Measurements from ENCODE around the gene PPP2R5C.
A peak's percentile ranks its signal among the peaks of the same experiment; 100 is the strongest.
"Not testable (repeated sequence)": the region's sequence is repeated elsewhere in the genome, so short reads cannot be mapped to it uniquely, and the experiment has no call there.

The PPP2R5C gene

DNA sequence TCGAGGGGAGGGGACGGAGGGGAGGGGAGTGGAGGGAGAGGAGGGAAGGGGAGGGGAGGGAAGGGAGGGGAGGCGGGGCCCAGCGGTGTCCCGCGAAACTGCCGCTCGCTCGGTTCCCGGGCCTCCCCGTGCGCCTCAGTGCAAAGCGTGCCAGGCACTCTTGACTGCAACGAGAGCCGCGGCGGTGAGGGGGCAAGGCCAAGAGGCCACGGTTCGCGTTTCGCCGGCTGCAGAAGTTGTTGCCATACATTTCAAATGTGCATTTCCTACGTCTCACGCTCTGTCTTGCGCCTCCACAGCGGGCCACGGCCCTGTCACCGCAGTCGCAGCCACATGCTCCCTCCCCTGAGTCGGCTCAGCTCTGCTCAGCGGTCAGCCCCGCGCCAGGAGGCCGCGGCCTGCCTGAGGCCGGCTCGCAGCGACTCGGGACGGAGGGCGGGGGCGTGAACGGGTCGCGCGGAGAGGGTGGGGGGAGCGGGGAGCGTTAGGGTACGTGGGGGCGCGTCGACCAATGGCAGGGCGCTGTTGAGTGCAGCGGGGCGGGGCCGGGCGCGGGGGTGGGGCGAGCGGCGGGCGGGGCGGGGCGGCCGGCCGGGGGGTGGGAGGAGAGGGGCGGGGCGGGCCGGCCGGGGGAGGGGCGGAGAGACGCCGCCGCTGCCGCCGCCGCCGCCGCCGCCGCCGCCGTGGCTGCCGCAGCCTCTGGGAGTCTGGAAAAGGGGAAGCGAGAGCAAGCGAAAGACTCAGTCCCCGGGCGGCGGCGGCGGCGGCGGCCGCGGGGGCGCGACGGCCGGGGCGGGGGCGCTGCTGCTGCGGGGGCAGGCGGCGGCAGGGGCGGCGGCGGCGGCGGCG, at the start of gene PPP2R5C:
Gene PPP2R5C, plus strand, starts transcription at position 678 of the 849 bp plus-strand sequence. CDS start 185 bp downstream, outside the sequence.
- peak; percentile 80 for DNase-seq (ENCODE audit: low read depth)

DNA sequence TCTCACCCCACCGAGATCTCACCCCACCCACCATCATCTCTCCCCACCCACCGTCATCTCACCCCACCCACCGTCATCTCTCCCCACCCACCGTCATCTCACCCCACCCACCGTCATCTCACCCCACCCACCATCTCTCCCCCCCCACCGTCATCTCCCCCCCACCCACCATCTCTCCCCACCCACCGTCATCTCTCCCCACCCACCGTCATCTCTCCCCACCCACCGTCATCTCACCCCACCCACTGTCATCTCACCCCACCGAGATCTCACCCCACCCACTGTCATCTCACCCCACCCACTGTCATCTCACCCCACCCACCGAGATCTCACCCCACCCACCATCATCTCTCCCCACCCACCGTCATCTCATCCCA, 49.7 kb upstream of the PPP2R5C start:
- DNase-seq (ENCODE audit: low read depth), result not testable (repeated sequence)

DNA sequence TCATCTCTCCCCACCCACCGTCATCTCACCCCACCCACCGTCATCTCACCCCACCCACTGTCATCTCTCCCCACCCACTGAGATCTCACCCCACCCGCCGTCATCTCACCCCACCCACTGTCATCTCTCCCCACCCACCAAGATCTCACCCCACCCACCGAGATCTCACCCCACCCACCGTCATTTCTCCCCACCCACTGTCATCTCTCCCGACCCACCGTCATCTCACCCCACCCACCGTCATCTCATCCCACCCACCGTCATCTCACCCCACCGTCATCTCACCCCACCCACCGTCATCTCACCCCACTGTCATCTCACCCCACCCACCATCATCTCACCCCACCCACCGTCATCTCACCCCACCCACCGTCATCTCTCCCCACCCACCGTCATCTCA, 49.2 kb upstream of the PPP2R5C start:
- DNase-seq (ENCODE audit: low read depth), result not testable (repeated sequence)

DNA sequence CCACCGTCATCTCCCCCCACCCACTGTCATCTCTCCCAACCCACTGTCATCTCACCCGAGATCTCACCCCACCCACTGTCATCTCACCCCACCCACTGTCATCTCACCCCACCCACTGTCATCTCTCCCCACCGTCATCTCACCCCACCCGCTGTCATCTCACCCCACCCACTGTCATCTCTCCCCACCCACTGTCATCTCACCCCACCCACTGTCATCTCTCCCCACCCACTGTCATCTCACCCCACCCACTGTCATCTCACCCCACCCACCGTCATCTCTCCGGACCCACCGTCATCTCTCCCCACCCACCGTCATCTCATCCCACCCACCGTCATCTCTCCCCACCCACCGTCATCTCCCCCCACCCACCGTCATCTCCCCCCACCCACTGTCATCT, 48.4 kb upstream of the PPP2R5C start:
- not testable (repeated sequence) for DNase-seq (ENCODE audit: low read depth)

DNA sequence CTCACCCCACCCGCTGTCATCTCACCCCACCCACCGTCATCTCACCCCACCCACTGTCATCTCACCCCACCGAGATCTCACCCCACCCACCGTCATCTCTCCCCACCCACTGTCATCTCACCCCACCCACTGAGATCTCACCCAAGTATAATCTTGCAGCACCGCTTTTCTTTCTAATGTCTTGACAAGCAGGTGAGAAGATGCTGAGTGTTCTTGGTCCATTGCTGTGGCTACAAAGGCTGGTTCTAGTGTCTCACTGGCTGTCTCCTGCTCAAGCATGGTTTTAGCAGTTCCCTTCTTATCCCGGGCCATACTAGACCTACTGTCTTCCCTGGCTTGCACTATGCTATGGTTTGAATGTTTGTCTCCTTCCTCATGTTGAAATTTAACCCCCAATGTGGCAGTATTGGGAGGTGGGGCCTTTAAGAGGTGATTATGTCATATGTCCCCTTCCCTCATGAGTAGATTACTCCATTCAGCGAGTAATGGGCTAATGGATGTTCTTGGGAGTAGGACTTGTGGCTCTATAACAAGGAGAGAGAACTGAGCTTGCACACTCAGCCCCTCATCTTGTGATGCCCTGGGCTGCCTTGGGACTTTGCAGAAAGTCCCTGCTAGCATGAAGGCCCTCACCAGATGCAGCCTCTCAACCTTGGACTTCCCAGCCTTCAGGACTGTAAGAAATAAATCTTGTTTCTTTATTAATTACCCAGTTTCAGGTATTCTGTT, 47.7 kb upstream of the PPP2R5C start:
- DNase-seq (ENCODE audit: low read depth), result no peak

DNA sequence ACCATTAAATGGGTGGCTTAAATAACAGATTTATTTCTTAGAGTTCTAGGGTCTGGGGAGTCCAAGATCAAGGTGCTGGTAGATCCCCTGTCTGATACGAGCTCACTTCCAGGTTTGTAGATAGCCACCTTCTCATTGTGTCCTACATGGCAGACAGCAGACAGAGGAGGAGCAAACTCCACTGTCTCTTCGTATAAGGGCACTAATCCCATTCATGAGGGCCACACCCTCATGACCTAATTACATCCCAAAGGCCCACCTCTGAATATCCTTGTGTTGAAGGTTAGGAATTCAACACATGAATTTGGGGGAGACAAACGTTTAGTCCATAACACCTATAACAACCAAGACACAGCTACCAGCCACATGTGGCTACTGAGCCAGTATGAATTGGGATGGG, 47.1 kb upstream of the PPP2R5C start:
- no peak for DNase-seq (ENCODE audit: low read depth)

DNA sequence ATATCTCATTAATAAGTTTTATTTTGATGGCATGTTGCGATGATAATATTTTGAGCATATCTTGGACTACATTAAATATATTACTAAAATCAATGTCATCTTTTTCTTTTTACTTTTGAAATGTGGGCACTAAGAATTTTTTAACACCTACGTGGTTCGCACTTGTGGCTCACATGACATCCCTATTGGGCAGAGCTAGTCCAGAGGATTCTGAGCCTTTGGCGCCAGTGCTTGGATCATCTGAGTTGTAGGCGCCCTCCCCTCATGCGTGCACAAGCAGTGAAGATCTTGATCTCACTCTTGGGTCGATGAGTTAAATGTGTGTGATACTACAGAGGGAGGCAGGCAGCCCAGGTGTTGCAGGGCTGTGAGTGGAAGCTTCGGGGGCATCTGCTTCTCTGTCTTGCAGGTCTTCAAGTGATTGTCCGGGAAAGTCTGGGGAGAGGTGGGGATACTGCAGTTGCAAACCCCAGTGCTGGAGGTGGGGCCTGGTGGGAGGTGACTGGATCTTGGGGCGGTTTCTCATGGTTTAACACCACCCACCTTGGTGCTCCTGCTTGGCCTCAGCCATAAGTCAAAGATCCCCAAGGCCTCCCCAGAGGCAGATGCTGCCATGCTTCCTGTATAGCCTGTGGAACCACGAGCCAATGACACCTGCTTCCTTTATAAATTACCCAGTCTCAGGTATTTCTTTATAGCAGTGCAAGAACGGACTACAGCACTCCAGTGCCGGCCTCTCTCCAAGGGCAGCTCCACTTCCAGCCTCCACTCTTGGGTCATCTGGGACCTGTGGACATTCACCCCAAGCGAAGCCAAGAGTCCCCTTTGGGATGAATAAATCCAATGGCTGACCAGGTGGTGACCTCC, 46.1 kb upstream of the PPP2R5C start:
- DNase-seq (ENCODE audit: low read depth), result no peak

DNA sequence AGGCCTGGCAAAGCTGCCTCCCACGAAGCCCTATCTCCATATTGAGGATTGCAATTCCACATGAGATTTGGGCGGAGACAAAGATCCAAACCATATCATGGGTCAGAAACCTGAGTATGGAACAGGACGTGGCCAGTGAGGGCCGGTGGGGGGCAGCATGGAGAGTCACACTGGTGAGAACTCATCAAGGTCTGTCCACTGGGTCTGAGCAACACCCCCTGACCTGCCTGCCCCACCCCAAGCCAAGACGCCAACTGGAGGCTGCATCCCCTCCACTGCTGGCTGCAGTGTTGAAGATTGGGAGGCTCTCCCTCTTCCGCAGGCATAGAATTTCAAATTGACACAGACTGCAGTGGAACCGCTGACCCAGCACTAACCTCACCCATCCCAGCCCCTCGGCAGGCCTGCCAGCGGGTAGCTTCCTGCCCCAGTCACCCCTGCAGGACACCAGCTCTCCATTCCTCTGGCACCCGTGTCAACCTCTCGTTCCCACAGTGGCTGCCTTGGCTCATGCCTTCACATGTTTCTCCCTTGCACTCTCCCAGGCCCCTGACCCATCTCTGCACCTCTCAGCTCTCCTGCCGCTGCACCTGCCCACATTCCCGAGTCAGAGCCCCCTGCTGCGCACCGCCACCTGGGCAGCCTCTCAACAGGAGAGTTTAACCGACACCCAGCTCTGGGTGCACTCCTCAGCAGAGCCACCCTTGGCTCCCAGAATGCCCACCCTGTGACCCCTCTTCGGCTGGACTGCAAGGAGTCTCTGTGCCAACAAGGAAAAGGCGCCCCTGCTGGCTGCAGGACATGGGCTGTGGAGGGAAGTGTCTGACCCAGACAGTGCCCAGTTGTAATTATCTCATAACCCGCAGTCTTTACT, 45.2 kb upstream of the PPP2R5C start:
- DNase-seq (ENCODE audit: low read depth), result no peak

DNA sequence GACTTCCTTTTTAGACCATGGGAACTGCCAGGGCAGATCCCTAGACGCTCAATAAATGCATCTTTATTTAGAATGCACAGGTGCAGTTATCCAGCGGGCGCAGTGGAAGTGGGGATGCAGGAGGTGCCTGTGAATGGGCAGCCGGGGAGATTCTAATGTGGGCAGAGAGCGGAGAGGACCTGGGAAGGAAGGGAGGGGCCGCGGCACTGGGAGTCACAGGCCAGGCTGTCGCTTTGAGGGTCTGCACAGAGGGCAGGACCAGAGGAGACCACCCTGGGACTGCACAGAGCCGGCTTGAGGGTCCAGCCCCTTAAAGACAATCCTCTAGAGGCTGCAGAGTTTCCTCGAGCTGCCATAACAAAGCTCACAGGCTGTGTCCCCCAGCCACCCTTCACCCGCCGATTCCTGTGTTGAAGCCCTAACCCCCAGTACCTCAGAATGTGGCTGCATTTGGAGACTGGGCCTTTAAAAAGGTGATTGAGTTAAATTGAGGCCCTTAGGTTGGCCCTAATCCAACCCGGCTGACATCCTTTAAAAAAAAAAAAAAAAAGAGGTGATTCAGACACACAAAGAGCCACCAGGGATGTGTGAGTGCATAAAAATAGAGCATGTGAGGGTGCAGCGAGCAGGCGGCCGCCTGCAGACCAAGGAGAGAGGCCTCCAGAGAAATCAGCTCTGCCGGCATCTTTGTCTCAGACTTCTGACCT, 44.4 kb upstream of the PPP2R5C start:
- no peak for DNase-seq (ENCODE audit: low read depth)

DNA sequence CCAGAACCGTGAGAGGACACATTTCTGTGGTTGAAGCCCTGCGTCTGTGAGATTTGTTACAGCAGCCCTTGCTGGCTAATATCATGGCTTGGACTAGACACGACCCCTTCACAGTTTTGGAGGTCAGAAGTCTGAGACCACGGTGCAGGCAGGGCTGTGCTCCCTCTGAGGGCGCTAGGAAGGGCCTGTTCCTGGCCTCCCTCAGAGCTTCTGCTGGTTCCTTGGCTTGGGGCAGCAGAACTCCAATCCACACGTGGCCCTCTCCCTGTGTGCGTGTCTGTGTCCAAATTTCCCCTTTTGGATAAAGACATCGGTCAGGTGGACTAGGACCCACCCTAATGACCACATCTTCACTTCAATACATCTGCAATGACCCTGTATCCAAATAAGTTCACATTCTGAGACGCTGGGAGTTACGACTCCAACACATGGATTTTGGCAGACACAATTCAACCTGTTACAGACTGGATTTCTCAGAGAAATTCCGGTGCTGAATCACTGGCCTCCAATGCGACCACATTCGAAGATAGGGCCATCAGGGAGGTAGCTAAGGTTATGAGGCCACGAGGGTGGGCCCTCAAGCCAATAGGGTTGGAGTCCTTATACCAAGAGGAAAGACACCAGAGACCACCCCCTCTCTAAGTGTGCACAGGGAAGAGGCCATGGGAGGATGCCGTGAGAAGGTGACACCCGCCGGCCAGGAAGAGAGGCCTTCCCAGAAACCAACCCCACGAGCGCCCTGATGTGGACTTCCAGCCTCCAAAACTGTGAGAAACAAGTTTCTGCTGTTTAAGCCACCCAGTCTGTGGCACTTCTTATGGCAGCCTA, 43.6 kb upstream of the PPP2R5C start:
- no peak for DNase-seq (ENCODE audit: low read depth)

DNA sequence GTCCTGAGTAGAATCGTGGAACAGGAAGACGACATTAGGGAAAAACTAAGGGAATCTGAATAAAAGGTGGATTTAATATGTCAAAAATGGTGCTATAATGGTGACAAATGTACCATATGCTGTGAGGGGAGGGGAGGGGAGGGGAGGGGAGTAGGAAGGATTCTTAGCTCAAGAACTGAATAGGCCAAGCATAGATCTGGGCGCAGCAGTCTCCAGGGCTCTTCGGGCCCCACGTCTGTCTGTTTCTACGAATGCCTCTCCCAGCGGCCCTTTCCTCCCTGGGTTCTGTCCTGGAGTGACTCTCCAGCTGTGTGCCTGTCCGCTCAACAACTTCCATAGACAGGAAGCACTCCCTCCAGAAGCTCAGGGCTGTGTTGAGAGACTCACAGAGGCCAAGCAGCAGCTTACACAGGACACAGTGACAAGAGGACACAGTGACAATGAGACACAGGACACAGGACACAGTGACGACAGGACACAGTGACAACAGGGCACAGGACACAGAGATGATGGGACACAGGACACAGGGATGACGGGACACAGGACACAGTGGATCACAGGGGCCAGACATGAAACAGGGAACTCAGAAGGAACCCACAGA, 42.4 kb upstream of the PPP2R5C start:
- DNase-seq (ENCODE audit: low read depth), result no peak

DNA sequence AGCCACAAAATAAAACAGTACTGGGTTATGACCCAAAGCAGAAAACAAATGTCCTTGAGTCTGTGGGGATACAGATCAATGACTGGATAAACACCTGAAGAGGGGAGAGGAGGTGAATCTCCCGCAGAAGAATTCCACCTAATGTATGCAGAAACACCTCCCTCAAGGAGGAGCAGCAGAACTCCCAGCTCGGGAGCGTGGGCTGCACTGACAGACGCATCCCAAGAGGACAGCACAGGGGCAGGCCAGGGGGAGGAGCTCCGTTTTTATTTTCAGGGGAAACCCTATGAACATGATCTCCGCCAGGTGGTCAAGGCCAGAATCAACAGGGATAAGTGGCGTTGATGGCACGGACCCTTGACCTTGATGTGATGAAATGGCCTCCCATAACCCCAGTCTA, 41.8 kb upstream of the PPP2R5C start:
- no peak for DNase-seq (ENCODE audit: low read depth)

DNA sequence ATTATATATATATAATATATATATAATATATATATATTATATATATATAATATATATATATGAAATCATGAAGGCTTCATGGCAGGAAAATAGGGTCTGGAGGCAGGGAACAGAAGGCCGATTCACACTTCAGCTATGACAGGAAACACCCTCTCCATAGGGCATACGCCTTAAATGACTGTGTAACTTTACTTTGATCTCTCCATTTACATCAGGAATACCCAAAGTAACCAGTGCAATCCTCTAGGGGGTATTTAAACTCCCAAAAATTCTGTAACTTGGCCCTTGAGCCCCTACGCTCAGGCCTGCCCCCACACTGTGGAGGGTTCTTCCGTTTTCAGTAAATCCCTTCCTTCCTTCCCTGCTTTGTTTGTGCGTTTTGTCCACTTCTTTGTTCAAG, 40.4 kb upstream of the PPP2R5C start:
- no peak for DNase-seq (ENCODE audit: low read depth)

DNA sequence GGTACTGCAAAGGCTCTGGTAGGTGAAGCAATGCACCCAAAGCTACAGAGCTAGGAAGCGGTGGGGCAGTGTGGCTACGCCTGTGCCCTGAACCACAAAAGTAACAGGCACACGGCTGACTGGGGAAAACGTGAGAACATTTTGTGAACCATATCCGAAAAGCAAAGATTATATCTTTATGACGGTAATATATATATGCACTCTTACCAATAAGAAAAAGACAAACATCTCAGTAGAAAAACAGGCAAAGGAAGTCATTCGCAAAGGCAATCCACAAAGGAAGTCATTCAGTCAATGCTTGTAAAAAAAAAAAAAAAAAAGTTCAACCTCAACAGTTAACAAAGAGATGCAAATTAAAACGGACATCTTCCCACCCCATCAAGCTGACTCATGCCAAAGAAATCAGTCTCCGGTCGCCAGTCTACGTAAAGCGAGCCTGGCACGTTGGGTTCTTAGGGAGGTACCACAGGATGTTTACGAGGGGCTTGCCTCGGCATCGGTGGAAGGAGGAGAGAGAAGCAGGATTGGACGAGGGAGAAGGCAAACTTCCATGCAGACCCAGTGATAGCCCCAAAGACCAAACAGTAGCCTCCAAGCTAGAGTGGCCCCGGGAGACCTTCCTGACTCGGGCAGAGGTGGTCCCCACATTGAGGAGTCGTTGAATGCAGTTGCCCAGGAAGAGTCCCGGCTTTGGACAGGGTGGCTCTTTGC, 39.4 kb upstream of the PPP2R5C start:
- DNase-seq (ENCODE audit: low read depth), result peak; percentile 57

DNA sequence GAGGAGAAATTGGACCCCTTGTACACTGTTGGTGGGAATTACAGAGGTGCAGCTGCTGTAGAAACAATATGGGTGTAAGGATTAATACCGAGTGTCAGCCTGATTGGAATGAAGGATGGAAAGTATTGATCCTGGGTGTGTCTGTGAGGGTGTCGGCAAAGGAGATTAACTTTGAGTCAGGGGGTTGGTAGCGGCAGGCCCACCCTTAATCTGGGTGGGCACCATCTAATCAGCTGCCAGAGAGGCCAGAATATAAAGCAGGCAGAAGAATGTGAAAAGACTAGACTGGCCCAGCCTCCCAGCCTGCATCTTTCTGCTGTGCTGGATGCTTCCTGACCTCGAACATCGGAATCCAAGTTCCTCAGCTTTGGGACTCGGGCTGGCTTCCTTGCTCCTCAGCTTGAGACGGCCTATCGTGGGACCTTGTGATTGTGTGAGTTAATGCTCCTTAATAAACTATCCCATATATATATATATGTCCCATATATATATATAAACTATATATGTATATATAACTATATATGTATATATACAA, 38.4 kb upstream of the PPP2R5C start:
- DNase-seq (ENCODE audit: low read depth), result no peak

DNA sequence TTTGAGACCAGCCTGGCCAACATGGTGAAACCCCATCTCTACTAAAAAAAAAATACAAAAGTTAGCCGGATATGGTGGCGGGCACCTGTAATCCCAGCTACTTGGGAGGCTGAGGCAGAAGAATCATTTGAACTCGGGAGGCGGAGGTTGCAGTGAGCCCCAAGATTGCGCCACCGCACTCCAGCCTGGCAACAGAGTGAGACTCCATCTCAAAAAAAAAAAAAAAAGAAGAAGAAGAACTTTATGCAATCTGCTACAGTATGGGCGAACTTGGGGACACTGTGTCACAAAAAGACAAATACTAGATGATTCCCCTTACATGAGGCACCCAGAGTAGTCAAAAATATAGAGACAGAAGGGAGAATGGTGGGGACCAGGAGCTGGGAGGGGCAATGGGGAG, 35.9 kb upstream of the PPP2R5C start:
- DNase-seq (ENCODE audit: low read depth), result not testable (repeated sequence)

DNA sequence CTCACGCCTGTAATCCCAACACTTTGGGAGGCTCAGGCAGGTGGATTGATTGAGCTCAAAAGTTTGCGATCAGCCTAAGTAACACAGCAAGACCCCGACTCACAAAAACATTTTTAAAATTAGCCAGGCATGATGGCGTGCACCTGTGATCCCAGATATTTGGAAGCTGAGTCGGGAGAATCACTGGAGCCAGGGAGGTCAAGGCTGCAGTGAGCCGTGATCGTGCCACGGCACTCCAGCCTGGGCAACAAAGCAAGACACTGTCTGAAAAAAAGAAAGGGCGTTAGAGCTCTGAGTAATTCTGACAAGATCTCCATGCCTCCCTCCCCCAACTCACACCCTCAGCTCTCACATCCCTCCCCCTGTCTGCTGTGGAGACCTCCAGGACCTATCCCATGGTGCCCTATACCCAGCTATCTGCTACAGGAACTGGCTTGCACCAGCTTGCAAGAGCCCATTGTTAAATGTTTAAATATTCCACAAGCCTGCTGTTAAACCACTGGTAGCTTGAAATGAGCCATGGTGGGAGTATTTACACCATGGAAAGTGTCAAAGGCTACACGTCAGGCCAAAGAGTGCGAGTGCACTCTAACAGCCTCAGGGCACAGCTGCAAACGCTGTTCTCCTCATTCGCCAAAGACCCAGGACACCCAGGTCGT, 35.1 kb upstream of the PPP2R5C start:
- no peak for DNase-seq (ENCODE audit: low read depth)

DNA sequence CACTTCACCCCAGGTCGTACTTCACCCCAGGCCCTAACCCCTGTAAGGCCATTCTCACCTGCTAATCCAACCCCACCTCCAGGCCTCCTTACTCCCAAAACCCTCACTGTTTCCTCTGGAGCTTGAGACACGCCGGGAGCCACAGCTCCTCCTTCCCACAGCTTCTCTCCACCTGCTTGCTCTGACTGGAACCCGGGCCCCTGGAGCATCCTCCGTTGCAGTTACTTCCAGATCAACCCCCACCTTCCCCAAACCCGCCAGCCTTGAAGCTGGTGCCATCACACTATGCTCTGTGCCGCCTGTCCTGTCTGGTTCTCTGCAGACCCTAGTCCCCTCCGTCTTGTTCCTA, 34.6 kb upstream of the PPP2R5C start:
- DNase-seq (ENCODE audit: low read depth), result no peak
